PC-3 (cell line): ENCODE data around the gene GAD1.

Source experiments
- CTCF ChIP-seq: fragments of 300-600 bp; sonication (generic); conservative IDR thresholded peaks from 2 replicates; pipeline ENCODE4 v1.5.1; 2017; ENCODE audit warnings: antibody characterized with exemption, low read depth, mild to moderate bottlenecking, low read length
- EZH2 ChIP-seq: fragments of 300-600 bp; sonication (generic); IDR thresholded peaks from one replicate; pipeline ENCODE4 v1.6.1; 2017; ENCODE audit warnings: antibody characterized with exemption, mild to moderate bottlenecking, low read length; ENCODE audit not compliant: unreplicated experiment

GRCh38 chr2:170873035-170873692 lies 56.5 kb downstream of the GAD1 start:
- TF ChIP-seq EZH2 (no peak), CTCF (peak; percentile 94)
